ENCODE results near the gene ABHD3. TPM values are rescaled to one million over a fixed set of nuclear protein-coding genes. Genes with fewer than 3 reads are reported as not detected.

The ABHD3 gene
- total and polyA plus RNA-seq, 2 of the 8 experiments (the other 6 are each of a cell fraction or from before 2014, with no cell fraction given), result 8.4 to 12.1 TPM

- ChIA-PET POLR2A (ENCODE audit: partially characterized antibody) (no interaction called here), CTCF (ENCODE audit: partially characterized antibody) (no interaction called here)
- TF ChIP-seq ZNF274 (IDR thresholded peaks at IDR 0.05; ENCODE audit: borderline replicate concordance, extremely low read depth, low read length) (no peak), SIN3A (conservative IDR thresholded peaks at IDR 0.05 in 1 of 2, IDR thresholded peaks at IDR 0.05 in 1 of 2; ENCODE audit: low read depth in 1 of 2, low read length in 2 of 2) (no peak), E2F6 (IDR thresholded peaks at IDR 0.05) (no peak), SUZ12 (IDR thresholded peaks at IDR 0.05; ENCODE audit: low read length) (no peak), CHD1 (IDR thresholded peaks at IDR 0.05; ENCODE audit: low read depth, low read length) (no peak)
- TF ChIP-seq, protein P1, sequence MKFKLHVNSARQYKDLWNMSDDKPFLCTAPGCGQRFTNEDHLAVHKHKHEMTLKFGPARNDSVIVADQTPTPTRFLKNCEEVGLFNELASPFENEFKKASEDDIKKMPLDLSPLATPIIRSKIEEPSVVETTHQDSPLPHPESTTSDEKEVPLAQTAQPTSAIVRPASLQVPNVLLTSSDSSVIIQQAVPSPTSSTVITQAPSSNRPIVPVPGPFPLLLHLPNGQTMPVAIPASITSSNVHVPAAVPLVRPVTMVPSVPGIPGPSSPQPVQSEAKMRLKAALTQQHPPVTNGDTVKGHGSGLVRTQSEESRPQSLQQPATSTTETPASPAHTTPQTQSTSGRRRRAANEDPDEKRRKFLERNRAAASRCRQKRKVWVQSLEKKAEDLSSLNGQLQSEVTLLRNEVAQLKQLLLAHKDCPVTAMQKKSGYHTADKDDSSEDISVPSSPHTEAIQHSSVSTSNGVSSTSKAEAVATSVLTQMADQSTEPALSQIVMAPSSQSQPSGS (IDR thresholded peaks at IDR 0.05; ENCODE audit: low read length), result no peak
- TF ChIP-seq, protein P2, sequence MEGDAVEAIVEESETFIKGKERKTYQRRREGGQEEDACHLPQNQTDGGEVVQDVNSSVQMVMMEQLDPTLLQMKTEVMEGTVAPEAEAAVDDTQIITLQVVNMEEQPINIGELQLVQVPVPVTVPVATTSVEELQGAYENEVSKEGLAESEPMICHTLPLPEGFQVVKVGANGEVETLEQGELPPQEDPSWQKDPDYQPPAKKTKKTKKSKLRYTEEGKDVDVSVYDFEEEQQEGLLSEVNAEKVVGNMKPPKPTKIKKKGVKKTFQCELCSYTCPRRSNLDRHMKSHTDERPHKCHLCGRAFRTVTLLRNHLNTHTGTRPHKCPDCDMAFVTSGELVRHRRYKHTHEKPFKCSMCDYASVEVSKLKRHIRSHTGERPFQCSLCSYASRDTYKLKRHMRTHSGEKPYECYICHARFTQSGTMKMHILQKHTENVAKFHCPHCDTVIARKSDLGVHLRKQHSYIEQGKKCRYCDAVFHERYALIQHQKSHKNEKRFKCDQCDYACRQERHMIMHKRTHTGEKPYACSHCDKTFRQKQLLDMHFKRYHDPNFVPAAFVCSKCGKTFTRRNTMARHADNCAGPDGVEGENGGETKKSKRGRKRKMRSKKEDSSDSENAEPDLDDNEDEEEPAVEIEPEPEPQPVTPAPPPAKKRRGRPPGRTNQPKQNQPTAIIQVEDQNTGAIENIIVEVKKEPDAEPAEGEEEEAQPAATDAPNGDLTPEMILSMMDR (IDR thresholded peaks at IDR 0.05; ENCODE audit: control extremely low read depth in 1 of 3, insufficient read depth in 1 of 3, low read depth in 1 of 3, low read length in 3 of 3), result no peak
- H3K79me2 ChIP-seq (ENCODE audit: control insufficient read depth in 1 of 2, insufficient read depth in 2 of 2, low read length in 2 of 2), result no peaks in the 10 kb centered on the region
- no peaks in the 10 kb centered on the region for H3K9me3 ChIP-seq (ENCODE audit: insufficient read depth in 2 of 2, low read depth in 1 of 2, low read length in 1 of 2)
- H3K23ac ChIP-seq (ENCODE audit: insufficient read length), result no peak overlapping the region
- H3K56ac ChIP-seq (replicated peaks; ENCODE audit: insufficient read length, low read depth, low read length), result no peak overlapping the region
- no peak overlapping the region for H3K27ac ChIP-seq (ENCODE audit: low read depth, low read length)
- H3K4me3 ChIP-seq (ENCODE audit: extremely low read depth in 1 of 4, insufficient read depth in 2 of 4, low read depth in 3 of 4, low read length in 4 of 4), result no peak overlapping the region
- no peak overlapping the region for H3K18ac ChIP-seq (ENCODE audit: extremely low read depth, low read length)
- no peak overlapping the region for H2BK12ac ChIP-seq (ENCODE audit: low read depth, low read length)
- H3K9ac ChIP-seq (replicated peaks in 1 of 4; ENCODE audit: extremely low read depth in 1 of 4, low read depth in 3 of 4, low read length in 3 of 4), result no peak overlapping the region
- no peaks in the 10 kb centered on the region for H3K23me2 ChIP-seq (ENCODE audit: low read depth, low read length)
- no peak overlapping the region for H4K5ac ChIP-seq (ENCODE audit: insufficient read length, low read depth, low read length)
- no peak overlapping the region for H3K4me2 ChIP-seq (ENCODE audit: insufficient read depth in 1 of 2, low read depth in 2 of 2, low read length in 2 of 2)
- no peak overlapping the region for H4K8ac ChIP-seq (ENCODE audit: extremely low read depth, insufficient read depth, low read length)
- H3K4me1 ChIP-seq (replicated peaks in 1 of 4; ENCODE audit: control insufficient read depth in 3 of 4, insufficient read depth in 4 of 4, low read length in 3 of 4), result no peaks in the 10 kb centered on the region
- no peak overlapping the region for H2AK5ac ChIP-seq (ENCODE audit: low read depth, low read length)
- H3K27me3 ChIP-seq (replicated peaks in 1 of 4; ENCODE audit: control insufficient read depth in 3 of 4, extremely low read depth in 1 of 4, insufficient read depth in 3 of 4, low read length in 3 of 4), result no peaks in the 10 kb centered on the region
- no peak overlapping the region for H2BK120ac ChIP-seq (replicated peaks; ENCODE audit: low read depth, low read length)
- no peak for FAIRE-seq
- H2BK20ac ChIP-seq (ENCODE audit: low read length), result no peak overlapping the region
- no peak overlapping the region for H2BK15ac ChIP-seq (ENCODE audit: low read length)
- H4K20me1 ChIP-seq (replicated peaks in 1 of 2; ENCODE audit: control insufficient read depth in 1 of 2, insufficient read depth in 2 of 2, low read length in 2 of 2), result no peaks in the 10 kb centered on the region
- no peak overlapping the region for H2BK5ac ChIP-seq (ENCODE audit: low read depth, low read length)
- no peak overlapping the region for H4K91ac ChIP-seq (replicated peaks; ENCODE audit: insufficient read length, low read length)
- no peak for DNase-seq (ENCODE audit: low read depth in 1 of 2, low spot score in 2 of 2)
- H3K36me3 ChIP-seq (ENCODE audit: control insufficient read depth in 2 of 4, insufficient read depth in 4 of 4, low read length in 3 of 4), result no peaks in the 10 kb centered on the region
- H3K14ac ChIP-seq (ENCODE audit: insufficient read length), result no peak overlapping the region
- no peak overlapping the region for H2AFZ ChIP-seq (ENCODE audit: low read length)
- no peak overlapping the region for H3K4ac ChIP-seq (replicated peaks; ENCODE audit: insufficient read length, low read depth, low read length)
- no peaks in the 10 kb centered on the region for H3K79me1 ChIP-seq (ENCODE audit: low read depth, low read length)
Measured at GRCh38 chr18:21656402-21656801, 48.2 kb downstream of the ABHD3 start.

Measured in H1 (cell line).